Measurements from ENCODE around the gene OBSL1.

Gene OBSL1

DNA sequence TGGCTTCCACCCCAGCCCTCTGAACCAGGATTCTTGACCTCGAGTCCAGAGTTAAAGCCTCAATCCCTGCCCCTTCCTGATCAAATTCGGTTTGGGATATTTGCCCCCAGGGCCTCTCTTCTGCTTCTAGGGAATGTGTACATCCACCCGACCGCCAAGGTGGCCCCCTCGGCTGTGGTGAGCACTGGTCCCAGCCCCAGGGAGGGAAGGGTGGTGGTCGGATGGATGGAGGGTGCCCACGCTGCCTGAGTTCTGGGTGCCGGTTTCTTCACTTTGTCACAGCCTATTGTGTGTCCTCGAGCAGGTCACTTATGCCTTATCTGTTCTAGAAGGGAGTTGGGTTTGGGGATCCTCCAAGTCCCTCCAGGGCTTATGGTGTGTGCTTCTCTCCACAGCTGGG lies 65.8 kb downstream of the OBSL1 start:
- H3K4me1 ChIP-seq (ENCODE audit: insufficient read depth, poor library complexity, severe bottlenecking) = no peaks in the 10 kb centered on the region
- peaks cover 11% of the 10 kb centered on the region for H3K27me3 ChIP-seq (ENCODE audit: insufficient read depth, poor library complexity, severe bottlenecking)
- peaks cover 32% of the 10 kb centered on the region for H3K36me3 ChIP-seq (ENCODE audit: low read depth)
- DNase-seq (ENCODE audit: low spot score) = no peak
- no peak overlapping the region for H3K4me3 ChIP-seq (ENCODE audit: severe bottlenecking)
- H3K9me3 ChIP-seq (ENCODE audit: severe bottlenecking) = no peaks in the 10 kb centered on the region
- no peak overlapping the region for H3K27ac ChIP-seq (ENCODE audit: poor library complexity, severe bottlenecking)
- ATAC-seq (ENCODE audit: low read depth) = no peak
- TF ChIP-seq, protein P1, sequence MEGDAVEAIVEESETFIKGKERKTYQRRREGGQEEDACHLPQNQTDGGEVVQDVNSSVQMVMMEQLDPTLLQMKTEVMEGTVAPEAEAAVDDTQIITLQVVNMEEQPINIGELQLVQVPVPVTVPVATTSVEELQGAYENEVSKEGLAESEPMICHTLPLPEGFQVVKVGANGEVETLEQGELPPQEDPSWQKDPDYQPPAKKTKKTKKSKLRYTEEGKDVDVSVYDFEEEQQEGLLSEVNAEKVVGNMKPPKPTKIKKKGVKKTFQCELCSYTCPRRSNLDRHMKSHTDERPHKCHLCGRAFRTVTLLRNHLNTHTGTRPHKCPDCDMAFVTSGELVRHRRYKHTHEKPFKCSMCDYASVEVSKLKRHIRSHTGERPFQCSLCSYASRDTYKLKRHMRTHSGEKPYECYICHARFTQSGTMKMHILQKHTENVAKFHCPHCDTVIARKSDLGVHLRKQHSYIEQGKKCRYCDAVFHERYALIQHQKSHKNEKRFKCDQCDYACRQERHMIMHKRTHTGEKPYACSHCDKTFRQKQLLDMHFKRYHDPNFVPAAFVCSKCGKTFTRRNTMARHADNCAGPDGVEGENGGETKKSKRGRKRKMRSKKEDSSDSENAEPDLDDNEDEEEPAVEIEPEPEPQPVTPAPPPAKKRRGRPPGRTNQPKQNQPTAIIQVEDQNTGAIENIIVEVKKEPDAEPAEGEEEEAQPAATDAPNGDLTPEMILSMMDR (IDR thresholded peaks at IDR 0.05; ENCODE audit: poor library complexity, severe bottlenecking) = no peak

DNA sequence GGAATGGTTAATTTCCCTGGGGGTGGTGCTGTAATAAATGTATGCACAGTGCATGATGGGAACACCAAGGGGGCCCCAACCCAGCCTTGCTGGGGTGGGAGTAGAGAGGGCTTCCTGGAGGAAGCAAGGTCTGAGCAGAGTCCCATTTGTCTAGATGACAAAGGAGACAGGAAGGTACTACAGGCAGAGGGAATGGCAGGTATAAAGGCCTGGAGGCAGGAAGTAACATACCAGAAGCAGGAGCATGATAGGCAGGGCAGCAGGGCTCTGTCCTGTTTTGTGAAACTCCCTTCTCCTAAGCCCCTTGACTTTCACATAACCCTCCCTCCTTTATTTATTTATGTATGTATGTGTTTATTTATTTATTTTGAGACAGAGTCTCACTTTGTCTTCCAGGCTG lies 68.7 kb downstream of the OBSL1 start:
- H3K9me3 ChIP-seq (ENCODE audit: severe bottlenecking) = no peaks in the 10 kb centered on the region
- TF ChIP-seq, protein P1 (IDR thresholded peaks at IDR 0.05; ENCODE audit: poor library complexity, severe bottlenecking) = no peak
- ATAC-seq (ENCODE audit: low read depth) (no peak), DNase-seq (ENCODE audit: low spot score) (no peak)
- H3K4me3 ChIP-seq (ENCODE audit: severe bottlenecking) = no peak overlapping the region
- H3K4me1 ChIP-seq (ENCODE audit: insufficient read depth, poor library complexity, severe bottlenecking) = no peaks in the 10 kb centered on the region
- H3K27ac ChIP-seq (ENCODE audit: poor library complexity, severe bottlenecking) = no peak overlapping the region
- H3K27me3 ChIP-seq (ENCODE audit: insufficient read depth, poor library complexity, severe bottlenecking) = peaks cover under 1% of the 10 kb centered on the region
- H3K36me3 ChIP-seq (ENCODE audit: low read depth) = peaks cover 36% of the 10 kb centered on the region

DNA sequence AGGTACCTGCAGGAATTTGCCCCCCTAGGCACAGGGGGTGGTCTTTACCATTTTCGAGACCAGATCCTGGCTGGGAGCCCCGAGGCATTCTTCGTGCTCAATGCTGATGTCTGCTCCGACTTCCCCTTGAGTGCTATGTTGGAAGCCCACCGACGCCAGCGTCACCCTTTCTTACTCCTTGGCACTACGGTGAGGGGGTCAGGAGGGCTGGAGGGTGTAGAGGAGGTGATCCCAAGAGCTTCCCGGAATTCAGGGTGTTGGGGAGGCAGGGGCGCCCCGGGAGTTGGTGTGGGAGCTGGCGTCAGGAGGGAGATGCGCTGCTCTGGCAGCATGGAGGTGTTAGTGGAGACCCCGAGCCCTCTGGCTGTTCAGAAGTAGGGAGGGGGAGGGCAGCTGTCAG lies 69.5 kb downstream of the OBSL1 start:
- DNase-seq (ENCODE audit: low spot score) (no peak), ATAC-seq (ENCODE audit: low read depth) (no peak)
- TF ChIP-seq, protein P1 (IDR thresholded peaks at IDR 0.05; ENCODE audit: poor library complexity, severe bottlenecking) = no peak
- Histone ChIP-seq H3K36me3 (ENCODE audit: low read depth) (peaks cover 36% of the 10 kb centered on the region), H3K27ac (ENCODE audit: poor library complexity, severe bottlenecking) (no peak overlapping the region), H3K9me3 (ENCODE audit: severe bottlenecking) (no peaks in the 10 kb centered on the region), H3K27me3 (ENCODE audit: insufficient read depth, poor library complexity, severe bottlenecking) (peaks cover 8% of the 10 kb centered on the region), H3K4me3 (ENCODE audit: severe bottlenecking) (no peak overlapping the region), H3K4me1 (ENCODE audit: insufficient read depth, poor library complexity, severe bottlenecking) (no peaks in the 10 kb centered on the region)
